ENCODE results near the gene RYR2.
A peak's percentile ranks its signal among the peaks of the same experiment; 100 is the strongest.

Gene RYR2

DNA sequence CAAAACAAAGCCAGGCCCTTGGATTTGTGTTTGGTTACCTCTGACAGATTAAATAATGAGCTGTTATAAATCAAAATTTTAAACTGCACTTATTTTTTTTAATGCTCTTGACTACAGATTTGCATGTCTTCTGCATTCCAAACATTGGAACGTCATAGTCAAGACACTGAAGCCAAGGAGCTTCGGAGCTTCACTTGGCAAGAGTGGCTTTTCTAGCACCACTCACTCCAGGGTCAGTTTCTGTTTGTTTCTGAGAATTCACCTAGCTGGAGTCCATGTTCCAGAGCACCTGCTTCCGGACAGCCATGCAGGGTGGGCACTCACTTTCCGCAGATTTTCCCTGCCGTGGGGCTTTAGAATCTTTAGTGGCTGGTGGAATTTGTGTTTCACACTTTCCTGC is 645.8 kb downstream of the RYR2 start:
- no peak for DNase-seq

GRCh38 chr1:237690656-237691055 is 648.7 kb downstream of the RYR2 start:
- no peak for DNase-seq

DNA sequence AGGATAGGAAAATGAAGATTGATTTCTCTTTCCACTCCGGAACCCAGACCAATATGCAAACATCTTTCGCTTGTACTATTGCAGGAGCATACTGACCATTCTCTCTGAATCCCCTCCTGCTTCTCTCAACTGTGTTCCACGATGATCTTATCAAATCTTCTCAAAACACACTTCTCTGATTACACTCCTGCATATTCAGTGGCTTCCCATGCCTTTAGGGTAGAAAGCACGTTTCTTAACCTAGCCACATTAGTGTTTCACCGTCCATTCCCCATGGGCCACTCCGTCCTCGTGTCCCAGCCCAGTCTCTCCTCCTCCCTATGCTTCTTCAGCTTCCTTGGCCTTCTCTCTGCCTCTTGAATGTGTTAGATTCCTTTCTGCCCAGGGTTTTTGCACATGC is 650.3 kb downstream of the RYR2 start:
- no peak for DNase-seq

DNA sequence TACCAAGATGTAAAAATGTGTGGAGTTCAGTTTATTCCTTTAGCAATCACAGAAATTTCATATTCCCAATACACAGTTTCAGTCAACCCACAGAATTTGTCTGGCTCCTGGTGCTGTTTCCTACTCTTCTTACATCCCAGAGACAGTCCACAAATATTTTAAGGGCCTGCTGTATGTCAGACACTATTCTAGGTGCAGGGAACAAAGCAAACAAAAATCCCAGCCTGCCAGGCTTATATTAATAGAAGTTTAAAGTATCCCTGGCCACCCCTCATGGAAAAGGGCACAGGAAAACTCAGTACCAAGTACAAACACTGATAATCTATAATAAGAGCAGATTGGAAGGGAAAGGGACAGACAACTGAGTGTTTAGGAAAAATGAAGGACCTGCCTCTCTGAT is 653.9 kb downstream of the RYR2 start:
- DNase-seq, result no peak

DNA sequence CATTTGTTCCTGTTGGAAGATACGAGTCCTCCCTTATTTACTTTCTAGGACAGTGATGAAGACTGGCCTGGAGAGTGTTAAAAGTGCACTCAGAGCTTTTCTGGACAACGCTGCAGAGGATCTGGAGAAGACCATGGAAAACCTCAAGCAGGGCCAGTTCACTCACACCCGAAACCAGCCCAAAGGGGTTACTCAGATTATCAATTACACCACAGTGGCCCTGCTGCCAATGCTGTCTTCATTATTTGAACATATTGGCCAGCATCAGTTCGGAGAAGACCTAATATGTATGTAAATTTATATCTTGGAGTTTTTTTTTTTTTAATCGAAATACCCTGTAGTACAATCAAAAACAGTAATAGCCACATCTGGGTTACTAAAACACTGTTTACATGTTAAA is 658.2 kb downstream of the RYR2 start:
- peak; percentile 38 for DNase-seq

DNA sequence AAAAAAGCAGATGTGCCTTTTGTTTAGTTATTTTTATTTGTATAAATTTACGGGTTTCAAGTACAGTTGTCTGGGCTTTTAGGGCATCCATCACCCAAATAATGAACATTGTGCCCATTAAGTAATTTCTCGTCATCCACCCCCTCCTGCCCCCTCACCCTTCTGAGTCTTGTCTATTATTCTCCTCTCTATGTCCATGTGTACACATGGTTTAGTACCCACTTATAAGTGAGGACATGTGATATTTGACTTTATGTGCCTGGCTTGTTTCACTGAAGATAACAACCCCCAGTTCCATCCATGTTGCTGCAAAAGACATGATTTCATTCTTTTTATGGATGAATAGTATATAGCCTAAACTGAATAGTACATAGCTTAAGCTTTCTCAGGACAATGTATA is 659.5 kb downstream of the RYR2 start:
- no peak for DNase-seq

- no peak for DNase-seq
These were observed 660.2 kb downstream of the RYR2 start for GRCh38 chr1:237702161-237702560.

GRCh38 chr1:237705462-237705861 is 663.5 kb downstream of the RYR2 start:
- DNase-seq, result no peak

GRCh38 chr1:237709355-237709754 is 667.4 kb downstream of the RYR2 start:
- DNase-seq, result no peak

DNA sequence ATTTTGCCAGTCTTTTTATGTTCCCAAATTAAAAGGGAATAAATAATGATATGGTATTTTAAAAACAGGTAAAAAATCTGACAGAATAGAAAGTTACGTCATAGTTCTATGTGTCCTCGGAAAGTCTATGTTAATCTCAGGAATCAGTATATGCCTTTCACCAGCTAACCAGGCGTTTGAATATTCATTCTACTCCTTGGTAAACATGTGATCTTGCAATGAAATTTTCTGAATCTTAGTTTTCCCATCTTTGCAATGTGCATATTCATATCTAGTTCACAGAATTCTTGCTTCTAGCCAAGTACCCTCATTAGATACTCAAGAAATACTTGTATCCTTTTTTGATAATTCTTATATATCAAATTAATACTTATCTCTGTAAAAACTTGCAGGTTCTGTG is 669.3 kb downstream of the RYR2 start:
- no peak for DNase-seq

DNA sequence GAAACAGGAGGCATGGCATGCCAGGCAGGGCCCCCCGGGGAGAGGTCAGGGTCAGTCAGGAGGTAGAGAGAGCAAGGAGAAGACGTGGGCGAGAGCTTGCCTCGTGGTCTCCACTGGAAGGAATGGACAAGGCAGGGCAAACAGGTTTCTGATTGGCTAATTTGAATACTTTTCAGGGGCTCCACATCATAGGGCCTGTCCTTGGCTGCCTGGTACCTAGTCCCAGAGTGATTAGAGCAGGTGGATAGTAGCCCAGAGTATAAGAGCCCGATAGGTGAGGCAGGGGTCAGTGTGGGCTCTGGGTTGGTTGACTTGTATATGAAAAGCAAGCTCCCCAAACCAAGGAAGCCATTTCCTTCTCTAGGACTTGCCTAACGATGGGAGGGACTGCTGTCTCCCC is 670.1 kb downstream of the RYR2 start:
- no peak for DNase-seq

GRCh38 chr1:237712586-237713157 is 670.7 kb downstream of the RYR2 start:
- DNase-seq, result no peak

- no peak for DNase-seq
These were observed 671.9 kb downstream of the RYR2 start for GRCh38 chr1:237713916-237714315.

DNA sequence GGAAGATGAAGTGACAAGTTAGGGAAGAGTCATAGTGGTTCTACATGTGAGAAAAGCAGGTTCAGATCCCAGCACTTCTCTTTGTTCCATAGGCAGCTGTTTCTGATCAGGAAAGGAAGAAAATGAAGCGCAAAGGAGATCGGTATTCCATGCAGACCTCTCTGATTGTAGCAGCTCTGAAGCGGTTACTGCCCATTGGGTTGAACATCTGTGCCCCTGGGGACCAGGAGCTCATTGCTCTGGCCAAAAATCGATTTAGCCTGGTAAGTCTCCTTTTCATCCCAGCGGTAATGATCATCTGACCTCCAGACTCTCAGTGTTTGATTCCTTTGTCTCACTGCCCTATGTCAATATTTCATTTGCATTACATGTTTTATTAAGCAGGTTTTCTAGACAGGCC is 675.1 kb downstream of the RYR2 start:
- no peak for DNase-seq

- DNase-seq, result no peak
These were observed 688.9 kb downstream of the RYR2 start for GRCh38 chr1:237730826-237731350.

- DNase-seq, result no peak
These were observed 690.7 kb downstream of the RYR2 start for GRCh38 chr1:237732657-237733056.

DNA sequence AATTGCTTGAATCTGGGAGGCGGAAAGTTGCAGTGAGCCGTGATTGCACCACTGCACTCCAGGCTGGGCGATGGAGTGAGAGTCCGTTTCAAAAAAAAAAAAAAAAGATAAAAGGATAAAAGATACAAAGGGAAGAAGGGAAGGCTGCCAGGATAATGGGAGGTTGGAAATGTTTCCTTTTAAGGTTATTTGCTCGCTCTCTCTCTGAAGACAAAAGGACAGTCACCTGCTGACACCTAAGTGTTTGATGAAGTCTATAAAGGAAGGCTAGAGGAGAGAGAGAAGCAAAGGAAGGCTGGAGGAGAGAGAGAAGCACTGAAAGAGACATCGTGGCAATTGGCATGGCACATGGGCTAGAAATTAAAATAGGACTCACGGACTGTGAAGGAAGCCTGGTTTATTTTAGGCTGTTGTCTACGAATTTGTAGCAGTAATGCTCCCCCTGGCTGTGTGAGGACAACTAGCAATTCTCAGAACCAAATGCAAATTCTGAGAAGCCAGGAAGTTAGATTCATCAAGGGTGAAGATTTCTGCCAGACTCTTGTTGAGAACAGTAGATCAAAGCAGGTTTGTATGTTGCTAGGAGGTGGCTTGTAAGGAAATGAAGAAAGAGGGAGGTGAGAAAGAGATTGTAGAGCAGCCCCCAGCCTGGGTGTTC is 694.5 kb downstream of the RYR2 start:
- DNase-seq, result no peak

DNA sequence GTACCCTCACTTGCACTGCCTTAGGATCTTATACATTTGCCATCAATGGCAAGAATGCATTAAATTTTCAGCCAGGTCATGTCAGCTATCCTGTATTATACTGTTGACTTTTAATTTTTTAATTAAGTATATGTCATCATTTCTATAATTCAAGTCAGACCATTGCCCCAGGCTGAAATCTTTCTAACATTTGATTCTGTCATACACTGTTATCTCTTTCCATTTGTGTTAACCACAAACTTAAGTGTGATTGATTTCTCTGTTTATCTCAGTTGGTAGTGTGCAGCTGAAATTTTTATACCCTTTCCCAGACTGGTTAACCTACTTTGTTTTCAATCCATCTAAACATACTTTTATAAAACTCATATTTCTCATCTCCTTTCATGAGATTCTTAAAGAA is 695.5 kb downstream of the RYR2 start:
- DNase-seq, result no peak

DNA sequence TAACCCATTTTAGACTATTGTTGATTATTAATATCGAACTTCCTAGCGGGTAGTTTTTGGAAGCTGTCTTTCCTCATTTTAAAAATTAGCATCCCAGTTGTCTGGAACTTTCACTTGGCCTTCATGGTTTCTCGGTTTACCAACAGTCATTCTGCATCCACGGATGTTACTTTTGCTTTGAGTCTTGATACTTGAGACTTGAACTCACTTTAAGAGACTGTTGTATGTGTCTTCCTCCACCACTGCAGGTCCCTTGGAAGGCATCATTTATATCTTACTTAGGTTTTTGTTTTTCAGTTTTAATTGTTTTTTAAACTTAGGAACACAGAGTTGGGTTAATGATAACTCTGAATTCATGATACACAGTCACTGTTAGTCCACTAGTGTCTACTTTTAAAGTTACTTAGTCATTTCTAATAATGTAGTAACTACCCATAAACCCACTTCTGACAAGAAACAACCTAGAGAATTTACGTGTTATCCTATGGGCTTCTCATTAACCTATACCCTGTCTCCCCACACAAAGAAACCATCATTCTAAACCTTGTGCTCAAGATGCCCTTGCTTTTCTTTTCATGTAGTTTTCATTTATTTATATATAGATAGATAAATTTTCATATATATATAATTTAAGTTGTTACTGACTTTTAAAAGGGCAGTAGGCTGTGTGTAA is 696.1 kb downstream of the RYR2 start:
- DNase-seq, result no peak

GRCh38 chr1:237740846-237741245 is 698.9 kb downstream of the RYR2 start:
- DNase-seq, result no peak

DNA sequence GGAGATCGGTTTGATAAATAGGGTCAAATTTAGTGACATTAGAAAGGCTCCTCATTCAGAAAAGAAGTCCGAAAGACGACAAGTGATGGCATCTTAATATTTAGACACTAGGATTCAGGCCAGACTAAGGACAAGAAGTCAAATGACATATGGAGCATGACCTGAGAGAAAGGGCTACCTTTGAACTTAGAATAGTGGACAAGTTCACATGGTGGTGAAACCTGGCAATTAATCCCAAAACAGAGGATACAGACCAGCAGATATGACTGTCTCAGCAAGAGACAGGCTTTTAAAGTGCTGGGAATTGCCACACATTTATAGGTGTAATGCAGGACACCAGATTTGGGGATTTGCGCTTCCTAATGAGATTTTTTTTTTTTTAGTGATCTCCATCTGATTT is 703.6 kb downstream of the RYR2 start:
- DNase-seq, result no peak

- DNase-seq, result peak; percentile 27
These were observed 706.4 kb downstream of the RYR2 start for GRCh38 chr1:237748171-237748960.

DNA sequence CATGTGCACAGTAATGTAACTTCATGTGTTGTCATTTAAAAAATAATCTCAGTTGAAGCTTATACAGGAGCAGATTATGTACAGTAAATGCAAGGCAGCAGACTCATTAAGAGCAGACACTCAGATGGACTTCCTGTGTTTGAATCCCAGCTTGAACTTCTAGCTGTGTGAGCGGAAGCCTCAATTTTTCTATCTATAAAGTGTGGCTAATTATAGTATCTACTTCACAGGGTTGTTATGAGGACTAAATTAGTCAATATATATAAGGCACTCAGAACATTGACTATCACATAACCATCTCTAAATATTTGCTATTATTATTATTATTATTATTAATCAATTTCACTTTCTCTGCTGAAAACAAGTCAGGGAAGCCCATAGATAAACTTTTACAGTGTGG is 707.1 kb downstream of the RYR2 start:
- no peak for DNase-seq

- no peak for DNase-seq
These were observed 709.1 kb downstream of the RYR2 start for GRCh38 chr1:237751090-237751489.
